HCT116 (cell line): Measurements from ENCODE around the gene SPA17. TPM values are rescaled to one million over a fixed set of nuclear protein-coding genes. Genes with fewer than 3 reads are reported as not detected.

ENCODE experiments used
- ATAC-seq: fragments of 200-7000 bp; cut with Tn5 transposase; 2 replicates; pipeline ENCODE4 v1.9.1; 2020; ENCODE audit warnings: mild to moderate bottlenecking, moderate library complexity
- BruUV-seq: library from RNA; stranded (reverse); fragments of 400-500 nt; replicated peaks from 2 replicates; lab custom pipeline; 2021; lab: Mats Ljungman, UMichigan
- CTCF ChIA-PET: fragments of 300-600 bp; sonication (Branson Sonifier 250); formaldehyde crosslinking; loops from one replicate; lab custom pipeline; 2021; ENCODE audit warnings: antibody characterized with exemption; lab: Charles Lee
- POLR2A ChIA-PET: fragments of 300-600, 350-600 bp; sonication (Branson Sonifier 250); formaldehyde crosslinking; loops from one replicate; lab custom pipeline; 2021; ENCODE audit warnings: antibody characterized with exemption; lab: Charles Lee
- RAD21 ChIA-PET, 2 experiments: fragments of 300-600 bp; sonication (Branson Sonifier 250); formaldehyde crosslinking; loops; one replicate each; lab custom pipeline; 2023; ENCODE audit warnings: low total read pairs in 2 of 2; ENCODE audit not compliant: uncharacterized antibody in 2 of 2, unreplicated experiment in 2 of 2, low non-redundant PET in 1 of 2; lab: Charles Lee
- DNase-seq: peaks from one replicate; pipeline ENCODE4 v3.0.0-alpha.2; 2010; ENCODE audit warnings: low read depth, low spot score
- H2AFZ ChIP-seq: fragments of 200-600 bp; shearing (Covaris generic), sonication (generic); 2 replicates; pipeline ENCODE4 v1.6.1; 2017; ENCODE audit warnings: low read depth, mixed run types, mixed read lengths, antibody characterized with exemption, low read length; ENCODE audit not compliant: poor library complexity, severe bottlenecking
- H3K27ac ChIP-seq: 2 replicates; pipeline ENCODE4 v1.5.1; 2012; ENCODE audit warnings: low read depth, low read length
- H3K27me3 ChIP-seq: fragments of 200-600 bp; sonication (generic); 2 replicates; pipeline ENCODE4 v1.6.1; 2016; ENCODE audit warnings: mixed run types, low read length, mixed read lengths; ENCODE audit not compliant: insufficient read depth
- H3K36me3 ChIP-seq, 2 experiments: fragments of 200-500 bp in 1 of 2; fragments of 200-600 bp in 1 of 2; sonication (Bioruptor generic) in 1 of 2; sonication (generic) in 1 of 2; 2 replicates each; pipeline versions ENCODE4 v1.5.1 to v1.6.1; 2014 to 2016; ENCODE audit warnings: low read length in 2 of 2, inconsistent platforms in 1 of 2, mixed read lengths in 1 of 2, mixed run types in 1 of 2; ENCODE audit not compliant: insufficient read depth in 2 of 2, control insufficient read depth in 1 of 2
- H3K4me1 ChIP-seq, 2 experiments: fragments of 200-600 bp in 1 of 2; sonication (generic) in 1 of 2; 2 replicates each; pipeline versions ENCODE4 v1.5.1 to v1.6.1; 2012 to 2017; ENCODE audit warnings: low read length in 2 of 2, inconsistent platforms in 1 of 2, mild to moderate bottlenecking in 1 of 2, mixed read lengths in 1 of 2, mixed run types in 1 of 2, moderate library complexity in 1 of 2; ENCODE audit not compliant: insufficient read depth in 2 of 2, control insufficient read depth in 1 of 2
- H3K4me2 ChIP-seq: fragments of 200-600 bp; sonication (generic); 2 replicates; pipeline ENCODE4 v1.6.1; 2017; ENCODE audit warnings: mixed run types, low read length, mixed read lengths
- H3K4me3 ChIP-seq, 2 experiments: fragments of 200-600 bp in 1 of 2; sonication (generic) in 1 of 2; replicated peaks in 1 of 2; 2 replicates each; pipeline ENCODE4 v1.5.1; 2011 to 2016; ENCODE audit warnings: low read length in 2 of 2, control low read depth in 1 of 2, low read depth in 1 of 2, mild to moderate bottlenecking in 1 of 2, mixed read lengths in 1 of 2, mixed run types in 1 of 2
- H3K79me2 ChIP-seq: fragments of 200-600 bp; sonication (generic); 2 replicates; pipeline ENCODE4 v1.6.1; 2017; ENCODE audit warnings: mild to moderate bottlenecking, mixed run types, low read length, moderate library complexity, mixed read lengths; ENCODE audit not compliant: insufficient read depth
- H3K9ac ChIP-seq: fragments of 200-600 bp; sonication (generic); 2 replicates; pipeline ENCODE4 v1.6.1; 2016; ENCODE audit warnings: low read length, mixed read lengths
- H3K9me2 ChIP-seq: fragments of 200-600 bp; sonication (generic), shearing (Covaris generic); 2 replicates; pipeline ENCODE4 v1.6.1; 2017; ENCODE audit warnings: mixed run types, mild to moderate bottlenecking, moderate library complexity; ENCODE audit not compliant: insufficient read depth
- H3K9me3 ChIP-seq, 2 experiments: fragments of 200-500 bp in 1 of 2; fragments of 200-600 bp in 1 of 2; sonication (Bioruptor generic) in 1 of 2; sonication (generic) in 1 of 2; 2 replicates each; pipeline ENCODE4 v1.6.1; 2014 to 2017; ENCODE audit warnings: low read length in 2 of 2, mixed read lengths in 2 of 2, inconsistent platforms in 1 of 2, low read depth in 1 of 2, mild to moderate bottlenecking in 1 of 2, mixed run types in 1 of 2, moderate library complexity in 1 of 2; ENCODE audit not compliant: control insufficient read depth in 1 of 2, insufficient read depth in 1 of 2
- H4K20me1 ChIP-seq: fragments of 200-600 bp; sonication (generic), shearing (Covaris generic); 2 replicates; pipeline ENCODE4 v1.6.1; 2017; ENCODE audit warnings: mixed run types, mild to moderate bottlenecking, moderate library complexity; ENCODE audit not compliant: insufficient read depth
- CEBPB ChIP-seq: IDR thresholded peaks from 2 replicates; pipeline ENCODE4 v1.6.1; 2012; ENCODE audit warnings: low read depth
- EZH2phosphoT487 ChIP-seq: fragments of 200-600 bp; IDR thresholded peaks from 2 replicates; pipeline ENCODE4 v1.6.1; 2018; ENCODE audit warnings: antibody characterized with exemption, borderline replicate concordance
- FOSL1 ChIP-seq: IDR thresholded peaks from 2 replicates; pipeline ENCODE4 v1.6.1; 2012; ENCODE audit warnings: low read depth
- JUND ChIP-seq: IDR thresholded peaks from 2 replicates; pipeline ENCODE4 v1.6.1; 2012
- SIN3A ChIP-seq: IDR thresholded peaks from 2 replicates; pipeline ENCODE4 v1.6.1; 2012; ENCODE audit warnings: low read depth
- TCF7L2 ChIP-seq: IDR thresholded peaks from 2 replicates; pipeline ENCODE4 v1.7.0; 2011; ENCODE audit warnings: borderline replicate concordance, inconsistent platforms; ENCODE audit not compliant: insufficient read depth, insufficient read length; ENCODE audit errors: extremely low read depth
- YY1 ChIP-seq: IDR thresholded peaks from 2 replicates; pipeline ENCODE4 v1.6.1; 2011; ENCODE audit warnings: low read length, low read depth, moderate library complexity, mild to moderate bottlenecking; ENCODE audit not compliant: insufficient replicate concordance; ENCODE audit errors: extremely low read depth
- ZNF274 ChIP-seq: fragments of 200-500 bp; sonication (Bioruptor generic); IDR thresholded peaks from 2 replicates; pipeline ENCODE4 v1.6.1; 2014; ENCODE audit warnings: mild to moderate bottlenecking, low read depth, low read length, inconsistent platforms
- intact Hi-C: fragments of 100-400 bp; cut with micrococcal nuclease; formaldehyde crosslinking; loops from 2 replicates; pipeline ENCODE4 v1.10.0; 2022
- total RNA-seq: library from RNA; stranded (reverse); gene quantifications from one replicate; pipeline ENCODE4 v1.2.1, GENCODE V29; 2021; ENCODE audit not compliant: unreplicated experiment
- TF ChIP-seq, protein P1 (sequence below): IDR thresholded peaks from 2 replicates; pipeline ENCODE4 v1.6.1; 2012; ENCODE audit warnings: low read depth

SPA17 gene
- total RNA-seq, 1 experiment from 2014 or later: 12.9 TPM

DNA sequence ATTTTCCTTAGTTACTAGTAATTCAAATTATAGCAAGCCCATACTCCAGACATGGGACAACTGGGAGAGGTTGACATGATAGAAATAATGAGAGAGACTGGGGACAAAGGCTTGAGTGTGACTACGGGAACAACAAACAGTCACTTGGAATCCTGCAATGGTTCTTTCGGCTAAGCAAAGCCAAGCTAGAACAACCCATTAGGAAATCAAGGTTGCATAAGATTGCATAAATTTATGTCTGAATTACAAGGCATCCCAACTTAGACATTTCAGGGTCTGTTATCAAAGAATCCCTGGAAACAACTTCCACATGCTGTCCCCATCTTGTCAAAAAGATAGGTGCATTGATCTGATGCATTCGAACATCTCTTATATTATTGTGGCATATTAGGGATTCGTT is 55.9 kb downstream of the SPA17 start (continued):
- TF ChIP-seq, protein P1, sequence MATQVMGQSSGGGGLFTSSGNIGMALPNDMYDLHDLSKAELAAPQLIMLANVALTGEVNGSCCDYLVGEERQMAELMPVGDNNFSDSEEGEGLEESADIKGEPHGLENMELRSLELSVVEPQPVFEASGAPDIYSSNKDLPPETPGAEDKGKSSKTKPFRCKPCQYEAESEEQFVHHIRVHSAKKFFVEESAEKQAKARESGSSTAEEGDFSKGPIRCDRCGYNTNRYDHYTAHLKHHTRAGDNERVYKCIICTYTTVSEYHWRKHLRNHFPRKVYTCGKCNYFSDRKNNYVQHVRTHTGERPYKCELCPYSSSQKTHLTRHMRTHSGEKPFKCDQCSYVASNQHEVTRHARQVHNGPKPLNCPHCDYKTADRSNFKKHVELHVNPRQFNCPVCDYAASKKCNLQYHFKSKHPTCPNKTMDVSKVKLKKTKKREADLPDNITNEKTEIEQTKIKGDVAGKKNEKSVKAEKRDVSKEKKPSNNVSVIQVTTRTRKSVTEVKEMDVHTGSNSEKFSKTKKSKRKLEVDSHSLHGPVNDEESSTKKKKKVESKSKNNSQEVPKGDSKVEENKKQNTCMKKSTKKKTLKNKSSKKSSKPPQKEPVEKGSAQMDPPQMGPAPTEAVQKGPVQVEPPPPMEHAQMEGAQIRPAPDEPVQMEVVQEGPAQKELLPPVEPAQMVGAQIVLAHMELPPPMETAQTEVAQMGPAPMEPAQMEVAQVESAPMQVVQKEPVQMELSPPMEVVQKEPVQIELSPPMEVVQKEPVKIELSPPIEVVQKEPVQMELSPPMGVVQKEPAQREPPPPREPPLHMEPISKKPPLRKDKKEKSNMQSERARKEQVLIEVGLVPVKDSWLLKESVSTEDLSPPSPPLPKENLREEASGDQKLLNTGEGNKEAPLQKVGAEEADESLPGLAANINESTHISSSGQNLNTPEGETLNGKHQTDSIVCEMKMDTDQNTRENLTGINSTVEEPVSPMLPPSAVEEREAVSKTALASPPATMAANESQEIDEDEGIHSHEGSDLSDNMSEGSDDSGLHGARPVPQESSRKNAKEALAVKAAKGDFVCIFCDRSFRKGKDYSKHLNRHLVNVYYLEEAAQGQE: no peak
- TF ChIP-seq CEBPB (no peak), JUND (no peak)

DNA sequence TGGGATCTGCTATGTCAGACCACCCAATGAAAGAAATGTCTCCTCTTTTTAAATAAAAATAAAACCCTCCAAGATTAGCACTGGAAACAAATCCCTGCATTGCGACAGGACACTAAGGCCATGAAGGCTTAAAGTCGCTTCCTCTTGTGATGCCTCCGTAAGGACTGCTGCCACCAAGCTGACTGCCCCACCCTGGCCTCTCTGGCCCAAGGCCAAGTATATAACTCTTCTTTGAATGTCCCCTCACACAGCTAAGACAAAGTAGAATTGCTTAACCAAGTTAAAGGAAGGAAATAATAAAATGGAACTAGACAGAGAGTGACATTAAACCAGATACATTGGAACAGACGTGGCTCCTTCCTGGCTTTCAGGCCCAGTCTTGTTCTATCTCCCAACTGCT is 58.5 kb downstream of the SPA17 start:
- intact Hi-C loops: no loop called here
- Histone ChIP-seq H3K4me3 (no peak overlapping the region), H3K9ac (no peak overlapping the region), H3K79me2 (no peaks in the 10 kb centered on the region), H3K36me3 (no peaks in the 10 kb centered on the region), H4K20me1 (no peaks in the 10 kb centered on the region), H2AFZ (no peak overlapping the region), H3K9me2 (no peaks in the 10 kb centered on the region), H3K27ac (no peak overlapping the region), H3K9me3 (no peaks in the 10 kb centered on the region), H3K27me3 (peaks cover 7% of the 10 kb centered on the region; the same call in 1 of the 2 replicates), H3K4me1 (no peaks in the 10 kb centered on the region), H3K4me2 (no peak overlapping the region)
- no peak for TF ChIP-seq TCF7L2
- TF ChIP-seq FOSL1: no peak
- no peak for TF ChIP-seq ZNF274
- no peak for TF ChIP-seq YY1
- no peak for TF ChIP-seq EZH2phosphoT487
- no peak for TF ChIP-seq SIN3A
- ATAC-seq (no peak), DNase-seq (no peak)
- BruUV-seq: no TSS peak
- ChIA-PET CTCF (no interaction called here), RAD21 (no interaction called here), POLR2A (no interaction called here)
